Raji (cell line): ENCODE measurements around the gene ZNF835.

Experiments used
- POLR2A ChIP-seq: IDR thresholded peaks from 2 replicates; pipeline ENCODE4 v1.6.1; 2011; ENCODE audit warnings: low read depth, low read length, control low read depth; ENCODE audit not compliant: insufficient read depth

The ZNF835 gene

GRCh38 chr19:56671613-56671994, at the start of gene ZNF835:
Gene ZNF835, minus strand, starts transcription at chr19:56671757. Its CDS starts 6,559 bp downstream, at chr19:56665198.
- TF ChIP-seq POLR2A, result peak; percentile 54

DNA sequence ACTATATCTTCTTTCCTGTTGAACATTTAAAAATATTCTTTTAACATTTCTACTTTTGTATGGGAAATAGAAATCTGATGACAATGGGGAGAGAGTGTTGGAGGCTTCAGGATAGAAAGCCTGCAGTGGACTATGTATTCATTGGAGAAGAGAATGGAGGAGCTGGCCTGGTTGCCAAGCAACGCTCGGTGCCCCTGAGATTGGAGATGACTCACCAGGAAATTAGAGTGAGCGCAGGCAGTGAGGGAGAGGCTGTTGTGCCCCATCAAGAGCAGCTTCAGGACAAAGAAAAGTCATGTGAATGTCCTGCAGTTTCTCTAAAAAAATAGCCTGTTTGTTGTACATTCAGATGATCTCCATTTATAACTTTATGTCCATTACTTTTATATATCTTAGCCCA, 48.7 kb upstream of the ZNF835 start:
- no peak for TF ChIP-seq POLR2A

- TF ChIP-seq POLR2A, result no peak
Observed at GRCh38 chr19:56718231-56718630, 46.7 kb upstream of the ZNF835 start.

- no peak for TF ChIP-seq POLR2A
Observed at GRCh38 chr19:56712611-56713276, 41.2 kb upstream of the ZNF835 start.

GRCh38 chr19:56710437-56710836, 38.9 kb upstream of the ZNF835 start:
- TF ChIP-seq POLR2A, result no peak

GRCh38 chr19:56707821-56708220, 36.3 kb upstream of the ZNF835 start:
- no peak for TF ChIP-seq POLR2A

GRCh38 chr19:56705939-56706338, 34.4 kb upstream of the ZNF835 start:
- no peak for TF ChIP-seq POLR2A

GRCh38 chr19:56701895-56702294, 30.3 kb upstream of the ZNF835 start:
- no peak for TF ChIP-seq POLR2A

- TF ChIP-seq POLR2A, result no peak
Observed at GRCh38 chr19:56699552-56699951, 28.0 kb upstream of the ZNF835 start.

DNA sequence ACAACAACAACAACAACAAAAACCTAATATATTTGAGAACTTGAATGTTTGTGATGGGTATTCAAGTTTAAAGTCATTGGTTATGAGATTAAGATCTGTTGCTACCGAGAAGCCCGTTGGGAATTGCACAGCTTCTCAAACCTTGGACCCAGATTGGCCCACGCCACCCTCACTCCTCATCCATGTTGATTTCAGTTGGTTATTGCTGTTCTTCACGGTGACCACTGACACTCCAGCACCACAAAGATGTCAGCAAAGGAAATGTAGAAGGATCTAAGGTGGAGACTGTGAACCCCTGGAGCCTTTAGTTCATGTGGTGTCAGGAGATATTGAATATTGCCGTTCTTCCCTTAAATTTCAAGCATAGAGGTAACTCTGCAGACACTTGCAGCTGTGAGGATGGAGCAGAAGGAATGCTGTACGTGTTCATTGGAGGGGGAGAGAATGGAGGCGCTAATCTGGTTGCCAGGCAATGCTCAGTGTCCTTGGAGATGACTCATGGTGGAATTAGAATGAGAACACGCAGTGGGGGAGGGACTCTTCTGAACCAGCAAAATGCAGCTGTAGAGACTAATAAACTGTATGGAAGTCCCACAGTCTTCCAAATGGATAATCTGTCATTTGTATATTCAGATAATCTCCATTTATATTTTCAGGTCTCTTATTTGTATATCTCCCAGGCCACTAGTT, 20.8 kb upstream of the ZNF835 start:
- no peak for TF ChIP-seq POLR2A

GRCh38 chr19:56690670-56691069, 19.1 kb upstream of the ZNF835 start:
- TF ChIP-seq POLR2A, result no peak

DNA sequence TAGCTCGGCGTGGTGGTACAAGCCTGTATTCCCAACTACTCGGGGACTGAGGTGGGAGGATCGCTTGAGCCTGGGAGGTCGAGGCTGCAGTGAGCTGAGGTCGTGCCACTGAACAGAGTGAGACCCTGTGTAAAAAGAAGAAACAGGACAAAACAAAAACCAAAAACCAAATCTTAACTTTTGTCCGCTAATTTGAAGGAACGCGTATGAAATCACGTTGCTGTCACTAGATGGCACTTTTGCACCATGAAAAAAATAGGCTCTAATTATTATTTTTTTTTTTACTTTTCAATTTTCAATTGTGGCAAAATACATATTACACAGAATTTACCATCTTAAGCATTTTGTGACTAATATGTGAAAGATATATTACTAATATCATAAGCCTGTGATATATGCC, 17.6 kb upstream of the ZNF835 start:
- TF ChIP-seq POLR2A, result no peak

DNA sequence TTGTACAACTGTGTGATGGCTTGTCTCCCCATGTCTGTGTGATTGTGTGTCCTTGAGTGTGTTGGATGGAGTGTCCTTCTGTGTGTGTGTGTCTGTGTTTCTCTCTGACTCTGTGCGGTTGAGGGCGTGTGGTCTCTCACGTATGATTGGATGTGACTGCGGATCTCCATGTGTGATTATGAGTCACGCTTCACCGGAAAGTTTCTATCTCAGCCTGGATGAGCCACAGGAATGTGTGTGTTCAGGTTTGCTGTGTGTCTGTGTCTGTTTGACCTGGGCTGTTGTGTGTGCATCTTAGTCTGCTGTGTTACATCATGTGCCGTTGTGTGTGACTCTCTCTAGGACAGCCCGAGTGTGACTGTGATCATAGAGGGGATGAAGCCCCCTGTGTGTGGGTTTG, 15.5 kb upstream of the ZNF835 start:
- no peak for TF ChIP-seq POLR2A

DNA sequence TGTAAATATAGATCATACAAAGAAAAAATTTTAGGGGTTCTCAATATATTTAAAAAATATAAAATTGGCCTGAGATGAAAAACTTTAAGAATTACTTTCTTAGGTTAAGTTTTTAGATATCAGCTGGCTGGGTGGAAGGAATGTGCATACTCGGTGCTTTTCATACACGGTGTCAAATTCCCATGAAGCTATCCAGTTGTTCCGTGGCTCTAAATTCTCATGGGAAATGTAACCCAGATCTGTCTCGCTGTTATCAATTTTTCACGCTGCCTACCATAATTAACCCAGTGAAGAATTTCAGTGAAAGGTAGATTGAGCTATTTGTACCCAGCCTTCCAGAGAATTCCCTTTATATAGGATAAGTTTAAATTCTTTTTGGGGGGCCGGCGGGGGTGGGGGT, 11.6 kb upstream of the ZNF835 start:
- TF ChIP-seq POLR2A, result no peak

GRCh38 chr19:56681702-56682101, 10.1 kb upstream of the ZNF835 start:
- no peak for TF ChIP-seq POLR2A

DNA sequence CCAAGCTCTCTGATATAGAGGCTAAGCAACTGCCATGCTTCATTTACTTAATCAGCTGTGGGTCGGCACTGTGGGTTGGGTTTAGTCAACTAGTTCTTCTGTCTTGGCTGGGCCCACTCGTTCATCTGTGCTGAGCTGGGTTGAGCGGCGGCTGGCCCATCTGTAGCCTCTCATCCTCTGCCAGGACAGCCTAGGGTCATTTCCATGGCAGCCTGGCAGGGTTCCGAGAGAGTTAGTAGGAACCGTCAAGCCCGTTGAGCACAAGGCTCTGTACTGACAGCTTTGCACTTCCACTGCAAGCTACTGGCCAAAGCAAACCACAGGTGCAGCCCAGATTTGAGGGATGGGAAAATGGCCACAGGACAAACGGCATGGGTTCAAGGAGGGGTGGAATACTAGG, 6.6 kb upstream of the ZNF835 start:
- TF ChIP-seq POLR2A, result no peak

GRCh38 chr19:56670961-56671612, 470 bp downstream of the ZNF835 start:
- no peak for TF ChIP-seq POLR2A

GRCh38 chr19:56670401-56670960, 1.1 kb downstream of the ZNF835 start:
- TF ChIP-seq POLR2A, result no peak
